ENCODE results near the gene SIGLEC1. TPM values are rescaled to one million over a fixed set of nuclear protein-coding genes. Genes with fewer than 3 reads are reported as not detected.

The SIGLEC1 gene
- total and polyA plus RNA-seq, 2 of the 8 experiments (the other 6 are each of a cell fraction or from before 2014, with no cell fraction given), result 0.02 TPM; not detected in 1

DNA sequence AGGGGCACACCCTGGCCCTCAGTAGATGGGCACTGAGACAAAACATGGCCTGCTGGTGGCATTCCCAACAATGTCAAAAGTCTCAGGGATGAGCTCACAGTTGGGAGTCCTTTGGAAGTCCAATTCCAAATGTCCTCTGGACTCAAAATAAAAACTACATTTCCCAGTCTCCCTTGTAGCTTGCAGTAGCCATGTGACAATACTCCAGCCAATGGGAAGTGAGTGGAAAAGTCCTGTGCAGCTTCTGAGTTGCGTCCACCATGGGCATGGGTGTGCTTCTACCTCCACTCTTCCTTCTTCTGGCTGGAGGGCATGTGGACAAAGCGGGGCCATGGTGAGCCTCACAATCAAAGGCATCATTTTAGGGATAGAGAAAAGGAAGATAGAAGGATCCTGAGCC is 24.7 kb downstream of the SIGLEC1 start (continued):
- no peak for TF ChIP-seq EZH2 (IDR thresholded peaks at IDR 0.05; ENCODE audit: low read depth, low read length, severe bottlenecking)
- TF ChIP-seq RBBP5 (IDR thresholded peaks at IDR 0.05; ENCODE audit: borderline replicate concordance, low read depth, low read length), result no peak
- TF ChIP-seq CTBP2 (IDR thresholded peaks at IDR 0.05; ENCODE audit: borderline replicate concordance, insufficient read depth, insufficient read length, low read length), result no peak
- TF ChIP-seq HDAC6 (IDR thresholded peaks at IDR 0.05; ENCODE audit: low read depth, low read length), result no peak
- TF ChIP-seq SP1 (IDR thresholded peaks at IDR 0.05; ENCODE audit: low read depth, low read length), result peak; percentile 56; the same call in 1 of the 2 replicates
- TF ChIP-seq TEAD4 (IDR thresholded peaks at IDR 0.05; ENCODE audit: low read depth, low read length), result no peak
- TF ChIP-seq FOSL1 (IDR thresholded peaks at IDR 0.05; ENCODE audit: insufficient read depth, low read depth, low read length), result no peak

Measured in H1 (cell line).